Activated naive CD8-positive, alpha-beta T cell treated with anti-CD3 and anti-CD28 coated beads, Interleukin-2, amount 50 U/mL, for 24 hours (primary cell): Measurements from ENCODE around the gene PAPPA2.
"Not testable (repeated sequence)": the region's sequence is repeated elsewhere in the genome, so short reads cannot be mapped to it uniquely, and the experiment has no call there.

Experiments
- ATAC-seq: fragments of 150-1000 bp; cut with Tn5 transposase; one replicate; pipeline ENCODE4 v1.10.0; 2021
- DNase-seq: peaks from one replicate; pipeline ENCODE4 v3.0.0; 2021
- H3K27ac Mint-ChIP-seq: one replicate; pipeline ENCODE4 v1.8.0; 2021; ENCODE audit warnings: mild to moderate bottlenecking, mixed read lengths
- H3K27me3 Mint-ChIP-seq: one replicate; pipeline ENCODE4 v1.8.0; 2021; ENCODE audit warnings: mixed read lengths
- H3K36me3 Mint-ChIP-seq: one replicate; pipeline ENCODE4 v1.8.0; 2021; ENCODE audit warnings: low read depth, mixed read lengths
- H3K4me1 Mint-ChIP-seq: one replicate; pipeline ENCODE4 v1.8.0; 2021; ENCODE audit warnings: mixed read lengths
- H3K4me3 Mint-ChIP-seq: one replicate; pipeline ENCODE4 v1.8.0; 2021; ENCODE audit warnings: mild to moderate bottlenecking, moderate library complexity, mixed read lengths
- H3K9me3 Mint-ChIP-seq: one replicate; pipeline ENCODE4 v1.8.0; 2021; ENCODE audit warnings: mixed read lengths

PAPPA2 gene

GRCh38 chr1:176745945-176746344 lies 283.0 kb downstream of the PAPPA2 start:
- no peak for DNase-seq
- Mint-ChIP-seq H3K9me3 (peaks cover 5% of the 10 kb centered on the region), H3K4me3 (no peak overlapping the region), H3K27me3 (no peaks in the 10 kb centered on the region), H3K4me1 (no peaks in the 10 kb centered on the region), H3K36me3 (no peaks in the 10 kb centered on the region), H3K27ac (no peak overlapping the region)
- no peak for ATAC-seq

GRCh38 chr1:176752505-176752904 lies 289.5 kb downstream of the PAPPA2 start:
- Mint-ChIP-seq H3K4me1 (no peaks in the 10 kb centered on the region), H3K27me3 (no peaks in the 10 kb centered on the region), H3K4me3 (no peak overlapping the region), H3K9me3 (peaks cover 5% of the 10 kb centered on the region), H3K36me3 (no peaks in the 10 kb centered on the region), H3K27ac (no peak overlapping the region)
- no peak for ATAC-seq
- no peak for DNase-seq

- Mint-ChIP-seq H3K27ac (no peak overlapping the region), H3K27me3 (no peaks in the 10 kb centered on the region), H3K4me1 (no peaks in the 10 kb centered on the region), H3K36me3 (no peaks in the 10 kb centered on the region), H3K9me3 (peaks cover under 1% of the 10 kb centered on the region), H3K4me3 (no peak overlapping the region)
- ATAC-seq: no peak
- no peak for DNase-seq
These were observed 291.7 kb downstream of the PAPPA2 start for GRCh38 chr1:176754676-176755075.

- DNase-seq, H3K9me3 Mint-ChIP-seq, H3K4me1 Mint-ChIP-seq, H3K27me3 Mint-ChIP-seq, H3K36me3 Mint-ChIP-seq, H3K4me3 Mint-ChIP-seq, ATAC-seq, H3K27ac Mint-ChIP-seq: not testable (repeated sequence)
These were observed 293.8 kb downstream of the PAPPA2 start for GRCh38 chr1:176756817-176757216.

- no peaks in the 10 kb centered on the region for H3K4me1 Mint-ChIP-seq
- ATAC-seq (no peak), DNase-seq (no peak)
- H3K36me3 Mint-ChIP-seq: no peaks in the 10 kb centered on the region
- H3K27me3 Mint-ChIP-seq: no peaks in the 10 kb centered on the region
- H3K27ac Mint-ChIP-seq: no peak overlapping the region
- H3K4me3 Mint-ChIP-seq: no peak overlapping the region
- no peaks in the 10 kb centered on the region for H3K9me3 Mint-ChIP-seq
These were observed 302.6 kb downstream of the PAPPA2 start for GRCh38 chr1:176765608-176766007.

GRCh38 chr1:176766779-176767178 lies 303.8 kb downstream of the PAPPA2 start:
- Mint-ChIP-seq H3K4me1 (no peaks in the 10 kb centered on the region), H3K27ac (no peak overlapping the region), H3K9me3 (no peaks in the 10 kb centered on the region), H3K27me3 (no peaks in the 10 kb centered on the region), H3K4me3 (no peak overlapping the region), H3K36me3 (no peaks in the 10 kb centered on the region)
- ATAC-seq: no peak
- no peak for DNase-seq

- H3K4me1 Mint-ChIP-seq: no peaks in the 10 kb centered on the region
- no peak overlapping the region for H3K27ac Mint-ChIP-seq
- ATAC-seq (no peak), DNase-seq (no peak)
- no peaks in the 10 kb centered on the region for H3K36me3 Mint-ChIP-seq
- no peaks in the 10 kb centered on the region for H3K9me3 Mint-ChIP-seq
- no peak overlapping the region for H3K4me3 Mint-ChIP-seq
- H3K27me3 Mint-ChIP-seq: no peaks in the 10 kb centered on the region
These were observed 304.8 kb downstream of the PAPPA2 start for GRCh38 chr1:176767714-176768136.

- Mint-ChIP-seq H3K9me3 (no peaks in the 10 kb centered on the region), H3K27ac (no peak overlapping the region), H3K27me3 (no peaks in the 10 kb centered on the region), H3K36me3 (no peaks in the 10 kb centered on the region), H3K4me3 (no peak overlapping the region), H3K4me1 (no peaks in the 10 kb centered on the region)
- ATAC-seq: no peak
- DNase-seq: no peak
These were observed 305.6 kb downstream of the PAPPA2 start for GRCh38 chr1:176768532-176768931.

GRCh38 chr1:176770066-176770465 lies 307.1 kb downstream of the PAPPA2 start:
- H3K27ac Mint-ChIP-seq: no peak overlapping the region
- no peaks in the 10 kb centered on the region for H3K36me3 Mint-ChIP-seq
- no peak overlapping the region for H3K4me3 Mint-ChIP-seq
- H3K4me1 Mint-ChIP-seq: no peaks in the 10 kb centered on the region
- H3K27me3 Mint-ChIP-seq: peaks cover 2% of the 10 kb centered on the region
- ATAC-seq: no peak
- no peak for DNase-seq
- no peaks in the 10 kb centered on the region for H3K9me3 Mint-ChIP-seq

GRCh38 chr1:176773038-176773437 lies 310.1 kb downstream of the PAPPA2 start:
- no peaks in the 10 kb centered on the region for H3K4me1 Mint-ChIP-seq
- ATAC-seq (no peak), DNase-seq (no peak)
- H3K9me3 Mint-ChIP-seq: no peaks in the 10 kb centered on the region
- H3K4me3 Mint-ChIP-seq: no peak overlapping the region
- no peak overlapping the region for H3K27ac Mint-ChIP-seq
- H3K36me3 Mint-ChIP-seq: no peaks in the 10 kb centered on the region
- H3K27me3 Mint-ChIP-seq: peaks cover 2% of the 10 kb centered on the region

GRCh38 chr1:176774224-176774623 lies 311.2 kb downstream of the PAPPA2 start:
- Mint-ChIP-seq H3K9me3 (no peaks in the 10 kb centered on the region), H3K27me3 (peaks cover 2% of the 10 kb centered on the region), H3K27ac (no peak overlapping the region), H3K36me3 (no peaks in the 10 kb centered on the region), H3K4me3 (no peak overlapping the region), H3K4me1 (no peaks in the 10 kb centered on the region)
- ATAC-seq (no peak), DNase-seq (no peak)

GRCh38 chr1:176775378-176775777 lies 312.4 kb downstream of the PAPPA2 start:
- DNase-seq (no peak), ATAC-seq (no peak)
- H3K27me3 Mint-ChIP-seq: peaks cover 2% of the 10 kb centered on the region
- no peaks in the 10 kb centered on the region for H3K9me3 Mint-ChIP-seq
- no peak overlapping the region for H3K4me3 Mint-ChIP-seq
- H3K4me1 Mint-ChIP-seq: no peaks in the 10 kb centered on the region
- no peak overlapping the region for H3K27ac Mint-ChIP-seq
- H3K36me3 Mint-ChIP-seq: no peaks in the 10 kb centered on the region

- DNase-seq (no peak), ATAC-seq (no peak)
- Mint-ChIP-seq H3K4me1 (no peaks in the 10 kb centered on the region), H3K4me3 (no peak overlapping the region), H3K27ac (no peak overlapping the region), H3K9me3 (no peaks in the 10 kb centered on the region), H3K36me3 (no peaks in the 10 kb centered on the region), H3K27me3 (peaks cover 2% of the 10 kb centered on the region)
These were observed 313.0 kb downstream of the PAPPA2 start for GRCh38 chr1:176775996-176776395.

- Mint-ChIP-seq H3K4me3 (no peak overlapping the region), H3K9me3 (no peaks in the 10 kb centered on the region), H3K27ac (no peak overlapping the region), H3K27me3 (peaks cover 3% of the 10 kb centered on the region), H3K36me3 (no peaks in the 10 kb centered on the region), H3K4me1 (no peaks in the 10 kb centered on the region)
- ATAC-seq (no peak), DNase-seq (no peak)
These were observed 315.1 kb downstream of the PAPPA2 start for GRCh38 chr1:176778056-176778455.

- ATAC-seq (no peak), DNase-seq (no peak)
- no peak overlapping the region for H3K4me3 Mint-ChIP-seq
- no peaks in the 10 kb centered on the region for H3K4me1 Mint-ChIP-seq
- no peaks in the 10 kb centered on the region for H3K9me3 Mint-ChIP-seq
- H3K27me3 Mint-ChIP-seq: peaks cover 2% of the 10 kb centered on the region
- no peak overlapping the region for H3K27ac Mint-ChIP-seq
- no peaks in the 10 kb centered on the region for H3K36me3 Mint-ChIP-seq
These were observed 317.0 kb downstream of the PAPPA2 start for GRCh38 chr1:176779992-176780328.

GRCh38 chr1:176783309-176783708 lies 320.3 kb downstream of the PAPPA2 start:
- ATAC-seq (no peak), DNase-seq (no peak)
- Mint-ChIP-seq H3K27ac (no peak overlapping the region), H3K4me3 (no peak overlapping the region), H3K36me3 (no peaks in the 10 kb centered on the region), H3K27me3 (peaks cover 2% of the 10 kb centered on the region), H3K9me3 (no peaks in the 10 kb centered on the region), H3K4me1 (no peaks in the 10 kb centered on the region)
